DND-41 (cell line): ENCODE results near the gene FHOD1.

Source experiments
- ATAC-seq: fragments of 200-7000 bp; cut with Tn5 transposase; 3 replicates; pipeline ENCODE4 v1.9.1; 2021; ENCODE audit warnings: low read depth; ENCODE audit not compliant: insufficient read depth
- DNase-seq: peaks from one replicate; pipeline ENCODE4 v3.0.0-alpha.2; 2020
- H2AFZ ChIP-seq: 2 replicates; pipeline ENCODE4 v1.6.0; 2012; ENCODE audit warnings: low read depth, low read length
- H3K27ac ChIP-seq: 2 replicates; pipeline ENCODE4 v1.5.1; 2012; ENCODE audit warnings: low read length, inconsistent platforms
- H3K27me3 ChIP-seq: fragments of 200-600 bp; sonication (generic); 2 replicates; pipeline ENCODE4 v1.6.0; 2012; ENCODE audit warnings: low read length, mild to moderate bottlenecking, inconsistent platforms; ENCODE audit not compliant: insufficient read depth, poor library complexity
- H3K36me3 ChIP-seq: 2 replicates; pipeline ENCODE4 v1.5.1; 2012; ENCODE audit warnings: low read length, inconsistent platforms; ENCODE audit not compliant: insufficient read depth
- H3K4me1 ChIP-seq: 2 replicates; pipeline ENCODE4 v1.5.1; 2012; ENCODE audit warnings: mild to moderate bottlenecking, low read length; ENCODE audit not compliant: insufficient read depth
- H3K4me2 ChIP-seq: 2 replicates; pipeline ENCODE4 v1.6.0; 2012; ENCODE audit warnings: mild to moderate bottlenecking, moderate library complexity, low read length, inconsistent platforms; ENCODE audit not compliant: insufficient read depth
- H3K4me3 ChIP-seq, 2 experiments: fragments of 200-600 bp in 1 of 2; shearing (Covaris generic) in 1 of 2; 2 replicates each; pipeline ENCODE4 v1.5.1; 2012 to 2016; ENCODE audit warnings: inconsistent platforms in 2 of 2, low read length in 2 of 2, mild to moderate bottlenecking in 2 of 2, low read depth in 1 of 2, moderate library complexity in 1 of 2
- H3K79me2 ChIP-seq: 2 replicates; pipeline ENCODE4 v1.6.0; 2012; ENCODE audit warnings: low read length, inconsistent platforms; ENCODE audit not compliant: insufficient read depth
- H3K9ac ChIP-seq: 2 replicates; pipeline ENCODE4 v1.6.0; 2012; ENCODE audit warnings: low read depth, mild to moderate bottlenecking, inconsistent platforms, low read length, moderate library complexity
- H3K9me3 ChIP-seq: 2 replicates; pipeline ENCODE4 v1.5.1; 2012; ENCODE audit warnings: low read length, moderate library complexity, mild to moderate bottlenecking, inconsistent platforms; ENCODE audit not compliant: insufficient read depth, severe bottlenecking
- H4K20me1 ChIP-seq: 2 replicates; pipeline ENCODE4 v1.6.0; 2012; ENCODE audit warnings: low read length; ENCODE audit not compliant: insufficient read depth
- EZH2 ChIP-seq: IDR thresholded peaks from 3 replicates; pipeline ENCODE4 v1.6.1; 2012; ENCODE audit warnings: borderline replicate concordance, low read depth, mild to moderate bottlenecking, moderate library complexity, low read length, inconsistent platforms; ENCODE audit not compliant: severe bottlenecking
- TF ChIP-seq, protein P1 (sequence below): IDR thresholded peaks from 2 replicates; pipeline ENCODE4 v1.5.1; 2012; ENCODE audit warnings: borderline replicate concordance, low read length, moderate library complexity, mild to moderate bottlenecking; ENCODE audit not compliant: poor library complexity, severe bottlenecking; ENCODE audit errors: extremely low read depth

FHOD1 gene

DNA sequence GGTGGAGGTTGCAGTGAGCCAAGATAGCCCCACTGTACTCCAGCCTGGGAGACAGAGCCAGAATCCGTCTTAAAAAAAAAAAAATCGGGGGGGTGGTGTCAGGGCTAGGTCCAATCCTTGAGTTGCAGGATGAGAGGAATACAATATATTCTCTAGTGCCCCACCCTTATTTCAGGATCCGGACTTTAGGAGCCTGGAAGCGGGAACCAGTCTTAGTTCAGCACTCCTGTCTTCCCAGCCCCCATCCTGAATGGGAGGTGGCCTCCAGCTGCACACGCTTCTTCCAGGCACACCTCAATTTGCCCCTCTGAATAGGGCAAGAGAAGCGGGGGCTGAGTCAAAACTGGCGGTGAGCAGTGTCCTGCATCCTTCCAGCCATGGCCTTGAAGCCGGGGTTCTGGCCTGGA is 1.6 kb downstream of the FHOD1 start:
- ATAC-seq, result no peak
- H3K79me2 ChIP-seq, result peaks cover 7% of the 10 kb centered on the region; the same call in 1 of the 2 replicates
- TF ChIP-seq, protein P1, sequence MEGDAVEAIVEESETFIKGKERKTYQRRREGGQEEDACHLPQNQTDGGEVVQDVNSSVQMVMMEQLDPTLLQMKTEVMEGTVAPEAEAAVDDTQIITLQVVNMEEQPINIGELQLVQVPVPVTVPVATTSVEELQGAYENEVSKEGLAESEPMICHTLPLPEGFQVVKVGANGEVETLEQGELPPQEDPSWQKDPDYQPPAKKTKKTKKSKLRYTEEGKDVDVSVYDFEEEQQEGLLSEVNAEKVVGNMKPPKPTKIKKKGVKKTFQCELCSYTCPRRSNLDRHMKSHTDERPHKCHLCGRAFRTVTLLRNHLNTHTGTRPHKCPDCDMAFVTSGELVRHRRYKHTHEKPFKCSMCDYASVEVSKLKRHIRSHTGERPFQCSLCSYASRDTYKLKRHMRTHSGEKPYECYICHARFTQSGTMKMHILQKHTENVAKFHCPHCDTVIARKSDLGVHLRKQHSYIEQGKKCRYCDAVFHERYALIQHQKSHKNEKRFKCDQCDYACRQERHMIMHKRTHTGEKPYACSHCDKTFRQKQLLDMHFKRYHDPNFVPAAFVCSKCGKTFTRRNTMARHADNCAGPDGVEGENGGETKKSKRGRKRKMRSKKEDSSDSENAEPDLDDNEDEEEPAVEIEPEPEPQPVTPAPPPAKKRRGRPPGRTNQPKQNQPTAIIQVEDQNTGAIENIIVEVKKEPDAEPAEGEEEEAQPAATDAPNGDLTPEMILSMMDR, result no peak
- no peak overlapping the region for H3K27ac ChIP-seq
- peaks cover 19% of the 10 kb centered on the region for H4K20me1 ChIP-seq
- peaks cover 26% of the 10 kb centered on the region for H3K27me3 ChIP-seq
- DNase-seq, result no peak
- no peak overlapping the region for H3K4me3 ChIP-seq
- no peak overlapping the region for H2AFZ ChIP-seq
- no peaks in the 10 kb centered on the region for H3K36me3 ChIP-seq
- no peak overlapping the region; the same call in 1 of the 2 replicates for H3K9ac ChIP-seq
- H3K9me3 ChIP-seq, result no peaks in the 10 kb centered on the region
- H3K4me1 ChIP-seq, result peaks cover 58% of the 10 kb centered on the region
- peak overlapping the region; percentile 69; the same call in 1 of the 2 replicates for H3K4me2 ChIP-seq

DNA sequence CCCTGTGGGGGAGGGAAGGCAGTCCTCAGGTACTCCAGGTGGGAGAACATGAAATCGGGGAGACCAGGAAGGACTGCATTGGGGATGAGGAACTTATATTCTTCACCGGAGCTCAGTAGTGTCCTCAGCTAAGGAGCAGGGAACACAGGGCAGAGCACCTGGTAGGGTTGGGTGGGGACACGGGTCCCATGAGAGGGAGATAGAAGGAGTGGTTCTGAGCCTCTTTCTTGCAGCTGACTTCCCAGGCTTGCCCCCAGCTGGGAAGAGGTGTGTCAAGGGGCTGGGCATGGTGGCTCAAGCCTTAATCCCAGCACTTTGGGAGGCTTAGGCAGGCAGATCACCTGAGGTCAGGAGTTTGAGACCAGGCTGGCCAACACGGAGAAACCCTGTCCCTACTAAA is 2.1 kb downstream of the FHOD1 start:
- TF ChIP-seq EZH2, result no peak
- TF ChIP-seq, protein P1, result no peak
- no peak for ATAC-seq
- H2AFZ ChIP-seq, result no peak overlapping the region
- H3K4me2 ChIP-seq, result peak overlapping the region; percentile 28; the same call in 1 of the 2 replicates
- peaks cover 58% of the 10 kb centered on the region for H3K4me1 ChIP-seq
- H3K79me2 ChIP-seq, result peaks cover 7% of the 10 kb centered on the region; the same call in 1 of the 2 replicates
- no peak for DNase-seq
- H3K36me3 ChIP-seq, result no peaks in the 10 kb centered on the region
- H3K4me3 ChIP-seq, result no peak overlapping the region
- H3K9ac ChIP-seq, result no peak overlapping the region
- H3K27me3 ChIP-seq, result peaks cover 21% of the 10 kb centered on the region
- H3K27ac ChIP-seq, result no peak overlapping the region
- H4K20me1 ChIP-seq, result peaks cover 19% of the 10 kb centered on the region
- H3K9me3 ChIP-seq, result no peaks in the 10 kb centered on the region

DNA sequence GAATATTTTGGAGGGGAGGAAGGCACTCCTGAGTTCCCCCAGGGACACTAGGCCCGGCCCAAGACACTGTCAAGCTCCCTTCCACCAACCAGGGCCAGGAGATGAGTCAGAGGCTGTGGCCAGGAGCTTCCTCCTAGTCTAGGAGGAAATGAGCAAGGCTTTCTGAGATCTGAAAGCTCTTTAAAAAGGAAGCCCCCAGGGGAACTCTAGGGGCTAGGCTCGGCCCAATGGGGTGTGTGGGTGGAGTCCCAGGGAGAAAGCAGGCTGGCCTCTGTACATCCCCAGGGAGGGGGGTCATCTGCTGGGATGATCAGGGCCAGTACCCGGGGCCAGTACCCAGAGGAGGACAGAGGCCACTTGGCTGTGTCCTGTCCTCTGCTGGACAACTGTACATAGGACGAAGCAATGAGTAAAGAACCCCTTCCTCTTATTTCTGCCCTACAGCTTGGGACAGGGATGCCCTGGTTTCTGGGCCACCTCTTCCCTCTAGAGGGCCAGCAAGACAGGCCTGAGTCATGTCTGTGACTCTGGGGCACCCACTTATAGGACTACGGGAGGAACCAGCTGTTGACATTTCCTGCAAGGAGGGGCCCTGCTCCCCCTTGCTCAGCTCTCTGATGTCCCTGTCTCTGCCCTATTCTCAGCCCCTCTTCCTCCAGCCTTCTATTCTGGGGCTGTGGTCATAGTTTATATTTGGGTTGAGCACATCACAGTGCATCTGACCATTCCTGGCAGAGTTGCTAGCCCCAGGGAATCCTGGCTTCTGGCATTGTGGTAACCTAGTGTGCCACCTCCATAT is 2.7 kb downstream of the FHOD1 start:
- TF ChIP-seq, protein P1, result peak; percentile 7
- TF ChIP-seq EZH2, result no peak
- no peaks in the 10 kb centered on the region for H3K36me3 ChIP-seq
- DNase-seq (peak; percentile 83), ATAC-seq (peak; percentile 78)
- H3K4me3 ChIP-seq, result no peak overlapping the region
- peaks cover 15% of the 10 kb centered on the region for H3K27me3 ChIP-seq
- H3K4me2 ChIP-seq, result peak overlapping the region; percentile 28
- H3K79me2 ChIP-seq, result peaks cover 7% of the 10 kb centered on the region; the same call in 1 of the 2 replicates
- no peak overlapping the region for H2AFZ ChIP-seq
- H3K4me1 ChIP-seq, result peaks cover 58% of the 10 kb centered on the region
- peaks cover 19% of the 10 kb centered on the region for H4K20me1 ChIP-seq
- H3K9ac ChIP-seq, result peak overlapping the region; percentile 10; the same call in 1 of the 2 replicates
- H3K9me3 ChIP-seq, result no peaks in the 10 kb centered on the region
- peak overlapping the region; percentile 34 for H3K27ac ChIP-seq
